ENCODE data around the gene FILIP1. TPM values are rescaled to one million over a fixed set of nuclear protein-coding genes. Genes with fewer than 3 reads are reported as not detected.

The FILIP1 gene
- total RNA-seq, 1 experiment from 2014 or later: not detected

- no peak for DNase-seq (ENCODE audit: low spot score)
These were observed 1.0 kb downstream of the FILIP1 start for GRCh38 chr6:75492386-75493153.

DNA sequence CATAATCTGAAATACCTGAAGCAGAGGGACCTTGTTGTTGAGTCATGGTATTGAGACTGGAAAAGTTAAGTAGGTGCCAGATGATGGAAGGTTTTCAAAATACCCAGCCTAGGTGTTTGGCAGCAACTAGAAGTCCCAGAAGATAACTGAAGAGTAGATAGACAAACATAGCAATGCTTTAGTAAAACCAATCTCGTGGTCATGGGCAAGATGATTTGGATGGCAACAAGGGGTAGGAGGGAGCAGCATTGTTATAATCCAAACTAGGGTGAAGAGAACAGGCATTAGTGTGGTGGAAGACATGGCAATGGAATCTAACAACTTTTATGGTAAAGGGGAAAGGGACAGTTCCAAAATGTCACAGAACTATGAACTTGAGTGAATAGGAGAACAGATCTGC, 2.3 kb downstream of the FILIP1 start:
- DNase-seq (ENCODE audit: low spot score): no peak

- no peak for DNase-seq (ENCODE audit: low spot score)
These were observed 2.9 kb downstream of the FILIP1 start for GRCh38 chr6:75490706-75491105.

- no peak for DNase-seq (ENCODE audit: low spot score)
These were observed 4.6 kb downstream of the FILIP1 start for GRCh38 chr6:75489025-75489424.

GRCh38 chr6:75488033-75488432, 5.6 kb downstream of the FILIP1 start:
- no peak for DNase-seq (ENCODE audit: low spot score)

DNA sequence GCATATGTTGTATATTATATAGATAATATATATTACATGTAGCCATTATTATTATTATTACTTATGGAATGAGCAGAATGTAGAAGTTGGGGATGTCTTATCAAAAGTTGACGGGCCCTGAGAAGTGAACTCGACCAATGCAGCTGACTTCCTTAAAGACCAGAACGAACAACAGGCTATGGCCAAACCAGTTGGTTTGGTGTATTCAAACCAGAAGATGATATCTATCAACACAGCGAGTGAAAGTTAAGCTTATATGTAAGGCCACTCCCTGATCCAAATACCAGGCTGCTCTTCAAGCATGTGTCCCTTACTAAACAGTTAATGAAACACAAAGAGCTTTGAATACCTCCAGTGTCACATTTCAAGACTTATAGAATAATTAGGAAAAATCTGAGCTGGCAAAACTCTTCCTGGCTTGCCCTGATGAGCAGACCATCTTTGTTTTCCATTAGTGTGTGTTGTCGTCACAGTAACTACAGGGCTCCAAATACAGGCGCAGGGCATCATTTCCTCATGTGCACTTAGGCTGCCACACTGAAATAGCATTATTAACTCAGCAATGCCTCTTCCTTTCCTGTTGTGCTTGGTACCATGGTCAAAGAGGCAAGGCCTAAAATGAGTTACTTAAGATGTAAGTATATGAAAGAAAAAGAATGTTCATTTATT, 6.6 kb downstream of the FILIP1 start:
- DNase-seq (ENCODE audit: low spot score): peak; percentile 6

DNA sequence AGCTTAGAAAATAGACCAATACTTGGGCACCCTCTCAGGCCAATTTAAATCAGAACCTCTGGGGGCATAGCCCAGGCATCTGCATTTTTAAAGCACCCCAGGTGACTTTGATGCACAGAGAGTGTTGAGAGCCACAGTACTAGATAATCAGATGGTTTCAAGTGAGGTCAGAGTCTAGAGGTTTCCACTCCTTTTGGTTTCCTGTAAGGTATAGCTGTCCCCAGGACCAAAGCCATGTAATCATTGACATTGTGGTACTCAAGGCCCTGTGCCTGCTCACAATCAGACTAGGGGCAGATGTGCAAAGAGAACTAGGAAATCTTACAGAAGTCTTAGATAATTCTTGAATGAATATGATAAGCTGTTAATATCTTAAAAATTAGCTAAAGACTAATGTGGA, 9.1 kb downstream of the FILIP1 start:
- DNase-seq (ENCODE audit: low spot score): no peak

DNA sequence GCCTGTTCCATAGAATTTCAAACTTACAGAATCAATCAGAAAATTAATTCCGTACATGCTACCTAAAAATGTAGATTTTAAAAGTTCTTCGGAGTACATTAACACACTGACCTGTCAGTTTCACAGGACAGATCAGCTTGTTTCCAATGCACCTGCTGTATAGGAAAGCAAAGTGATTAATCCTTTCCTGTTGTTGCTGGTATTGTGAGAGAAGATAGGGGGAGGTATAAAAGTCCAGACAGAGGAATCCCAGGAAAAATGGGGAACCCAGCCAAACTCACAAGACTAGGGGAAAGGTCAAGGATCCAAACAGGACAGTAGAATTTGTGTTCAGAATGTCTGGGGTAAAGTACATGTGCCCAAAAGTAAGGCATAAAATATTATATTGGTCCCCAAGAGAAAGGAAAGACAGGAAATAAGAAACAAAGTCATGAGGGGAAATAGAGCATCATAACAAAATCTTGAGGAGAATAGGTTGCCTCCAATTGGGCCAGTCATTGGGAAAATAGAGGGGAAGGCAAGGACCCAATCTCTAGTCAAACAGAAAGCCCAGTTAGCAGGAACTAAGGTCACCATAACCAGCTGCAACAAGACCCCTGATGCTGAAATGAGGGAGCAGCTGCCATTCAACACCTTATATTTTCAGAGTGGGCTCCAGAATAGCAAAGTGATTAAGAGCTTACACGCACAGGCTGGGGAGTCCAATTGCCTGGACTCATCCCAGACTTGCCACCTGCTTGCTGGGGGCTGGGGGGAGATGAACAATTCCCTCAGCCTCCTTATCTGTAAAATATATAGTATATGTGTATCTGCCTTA, 10.3 kb downstream of the FILIP1 start:
- DNase-seq (ENCODE audit: low spot score): no peak

GRCh38 chr6:75481936-75482593, 11.5 kb downstream of the FILIP1 start:
- DNase-seq (ENCODE audit: low spot score): no peak

DNA sequence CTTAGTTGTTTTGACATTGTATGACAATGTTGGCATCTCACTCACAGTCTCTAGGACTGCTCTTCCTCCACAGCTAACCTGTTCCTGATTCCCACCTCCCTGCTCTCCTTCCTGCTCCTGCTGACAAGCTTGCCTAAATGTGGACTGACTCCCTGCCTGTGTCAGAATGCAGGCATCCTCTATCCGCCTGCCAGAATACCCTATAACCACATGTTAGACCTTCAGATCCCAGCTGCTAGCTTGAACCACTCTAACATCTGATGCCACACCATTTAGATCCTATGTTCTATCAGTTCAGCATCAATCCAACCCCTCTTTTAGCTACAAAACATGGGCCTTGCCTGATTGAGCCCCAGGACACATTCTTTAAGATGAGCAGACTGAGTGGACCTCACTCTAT, 12.2 kb downstream of the FILIP1 start:
- DNase-seq (ENCODE audit: low spot score): no peak

- no peak for DNase-seq (ENCODE audit: low spot score)
These were observed 13.2 kb downstream of the FILIP1 start for GRCh38 chr6:75480425-75480824.

GRCh38 chr6:75479712-75480111, 13.9 kb downstream of the FILIP1 start:
- DNase-seq (ENCODE audit: low spot score): no peak

DNA sequence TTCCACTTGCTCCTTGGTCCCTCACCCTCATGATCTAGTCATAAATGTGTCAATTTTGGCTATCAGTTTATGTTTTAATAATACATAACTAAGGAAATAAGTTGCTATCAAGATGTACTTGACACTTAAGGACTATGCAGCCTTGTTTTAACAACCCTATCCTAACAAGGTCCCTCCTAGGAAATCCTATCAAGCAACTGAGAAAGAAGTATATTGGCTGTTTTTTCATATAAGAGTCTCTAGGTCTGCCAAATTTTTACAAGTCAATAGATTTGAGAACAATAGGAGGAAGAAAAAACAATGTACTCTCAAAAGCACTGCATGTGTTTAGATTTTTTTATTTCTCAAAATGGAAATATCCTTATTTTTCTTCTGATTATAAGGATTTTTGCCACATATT, 14.7 kb downstream of the FILIP1 start:
- no peak for DNase-seq (ENCODE audit: low spot score)

DNA sequence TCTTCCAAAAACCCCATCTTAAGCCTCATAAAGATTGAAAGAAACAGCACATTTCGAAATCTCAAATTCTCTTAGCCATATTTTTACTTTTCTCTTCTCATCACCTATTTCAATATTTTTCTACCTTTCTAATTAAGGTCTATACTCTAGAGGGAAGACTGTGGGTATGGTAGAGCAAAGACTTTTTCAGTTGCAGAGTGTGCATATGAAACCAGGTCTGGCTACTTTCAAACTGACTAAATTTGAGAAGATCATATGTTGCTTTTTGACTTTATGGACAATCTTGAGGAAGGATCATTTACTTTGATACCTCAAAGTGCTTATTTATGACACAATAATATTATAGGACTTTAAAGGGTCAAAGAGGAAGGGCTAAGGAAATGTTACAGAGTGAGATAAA, 20.7 kb downstream of the FILIP1 start:
- no peak for DNase-seq (ENCODE audit: low spot score)

DNA sequence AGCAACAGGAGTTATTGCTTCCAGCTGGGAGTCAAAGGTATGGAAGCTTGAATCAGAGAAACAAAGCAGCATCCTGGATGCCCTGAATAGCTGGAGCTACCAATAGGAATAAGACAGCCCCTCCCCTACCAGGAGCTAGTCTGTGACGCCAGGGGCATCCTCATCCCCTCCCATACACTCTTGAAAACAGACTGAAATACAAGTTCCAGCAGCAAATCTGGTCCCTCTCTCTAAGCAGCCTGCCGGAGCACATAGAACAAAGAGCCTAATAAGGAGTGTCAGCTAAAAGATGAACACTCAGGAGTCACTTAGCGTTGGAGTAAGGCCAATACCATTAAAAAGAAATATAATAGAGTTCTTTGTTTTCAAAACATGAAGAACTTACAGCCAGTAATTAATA, 25.6 kb downstream of the FILIP1 start:
- DNase-seq (ENCODE audit: low spot score): no peak

GRCh38 chr6:75467284-75467683, 26.3 kb downstream of the FILIP1 start:
- DNase-seq (ENCODE audit: low spot score): no peak

GRCh38 chr6:75466636-75467035, 27.0 kb downstream of the FILIP1 start:
- DNase-seq (ENCODE audit: low spot score): no peak

DNA sequence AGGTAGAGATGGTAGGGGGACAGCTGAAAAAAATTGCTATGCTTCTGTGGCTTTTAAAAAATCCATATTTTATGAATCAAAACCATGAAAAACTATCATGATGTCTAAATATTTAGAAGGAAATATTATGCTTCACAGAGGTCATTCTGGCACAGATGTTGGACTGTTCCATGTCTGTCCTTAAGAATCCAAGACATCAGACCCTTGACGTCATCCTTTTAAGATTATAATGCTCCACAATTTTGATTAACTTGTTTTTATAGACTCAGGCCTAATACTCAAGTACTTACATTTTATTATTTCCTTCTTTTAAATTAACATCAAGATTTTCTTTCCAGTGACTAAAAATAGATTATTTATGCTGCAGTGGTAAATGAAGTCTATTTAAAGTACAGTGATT, 29.7 kb downstream of the FILIP1 start:
- no peak for DNase-seq (ENCODE audit: low spot score)

- no peak for DNase-seq (ENCODE audit: low spot score)
These were observed 30.5 kb downstream of the FILIP1 start for GRCh38 chr6:75463061-75463460.

- no peak for DNase-seq (ENCODE audit: low spot score)
These were observed 32.9 kb downstream of the FILIP1 start for GRCh38 chr6:75460681-75461080.

- DNase-seq (ENCODE audit: low spot score): no peak
These were observed 34.7 kb downstream of the FILIP1 start for GRCh38 chr6:75458895-75459294.

- no peak for DNase-seq (ENCODE audit: low spot score)
These were observed 42.7 kb downstream of the FILIP1 start for GRCh38 chr6:75450903-75451302.
